Measurements from ENCODE around the gene JARID2.

DNA sequence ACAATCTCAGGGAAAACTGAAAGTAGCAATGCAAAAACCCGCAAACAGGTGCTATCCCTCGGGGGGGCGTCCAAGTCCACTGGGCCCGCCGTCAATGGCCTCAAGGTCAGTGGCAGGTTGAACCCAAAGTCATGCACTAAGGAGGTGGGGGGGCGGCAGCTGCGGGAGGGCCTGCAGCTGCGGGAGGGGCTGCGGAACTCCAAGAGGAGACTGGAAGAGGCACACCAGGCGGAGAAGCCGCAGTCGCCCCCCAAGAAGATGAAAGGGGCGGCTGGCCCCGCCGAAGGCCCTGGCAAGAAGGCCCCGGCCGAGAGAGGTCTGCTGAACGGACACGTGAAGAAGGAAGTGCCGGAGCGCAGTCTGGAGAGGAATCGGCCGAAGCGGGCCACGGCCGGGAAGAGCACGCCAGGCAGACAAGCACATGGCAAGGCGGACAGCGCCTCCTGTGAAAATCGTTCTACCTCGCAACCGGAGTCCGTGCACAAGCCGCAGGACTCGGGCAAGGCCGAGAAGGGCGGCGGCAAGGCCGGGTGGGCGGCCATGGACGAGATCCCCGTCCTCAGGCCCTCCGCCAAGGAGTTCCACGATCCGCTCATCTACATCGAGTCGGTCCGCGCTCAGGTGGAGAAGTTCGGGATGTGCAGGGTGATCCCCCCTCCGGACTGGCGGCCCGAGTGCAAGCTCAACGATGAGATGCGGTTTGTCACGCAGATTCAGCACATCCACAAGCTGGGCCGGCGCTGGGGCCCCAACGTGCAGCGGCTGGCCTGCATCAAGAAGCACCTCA is 250.7 kb downstream of the JARID2 start:
- TF ChIP-seq, protein P1, sequence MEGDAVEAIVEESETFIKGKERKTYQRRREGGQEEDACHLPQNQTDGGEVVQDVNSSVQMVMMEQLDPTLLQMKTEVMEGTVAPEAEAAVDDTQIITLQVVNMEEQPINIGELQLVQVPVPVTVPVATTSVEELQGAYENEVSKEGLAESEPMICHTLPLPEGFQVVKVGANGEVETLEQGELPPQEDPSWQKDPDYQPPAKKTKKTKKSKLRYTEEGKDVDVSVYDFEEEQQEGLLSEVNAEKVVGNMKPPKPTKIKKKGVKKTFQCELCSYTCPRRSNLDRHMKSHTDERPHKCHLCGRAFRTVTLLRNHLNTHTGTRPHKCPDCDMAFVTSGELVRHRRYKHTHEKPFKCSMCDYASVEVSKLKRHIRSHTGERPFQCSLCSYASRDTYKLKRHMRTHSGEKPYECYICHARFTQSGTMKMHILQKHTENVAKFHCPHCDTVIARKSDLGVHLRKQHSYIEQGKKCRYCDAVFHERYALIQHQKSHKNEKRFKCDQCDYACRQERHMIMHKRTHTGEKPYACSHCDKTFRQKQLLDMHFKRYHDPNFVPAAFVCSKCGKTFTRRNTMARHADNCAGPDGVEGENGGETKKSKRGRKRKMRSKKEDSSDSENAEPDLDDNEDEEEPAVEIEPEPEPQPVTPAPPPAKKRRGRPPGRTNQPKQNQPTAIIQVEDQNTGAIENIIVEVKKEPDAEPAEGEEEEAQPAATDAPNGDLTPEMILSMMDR (conservative IDR thresholded peaks at IDR 0.05; ENCODE audit: low read length), result no peak
- no peak for TF ChIP-seq EZH2phosphoT487 (IDR thresholded peaks at IDR 0.05; ENCODE audit: borderline replicate concordance, low read depth, low read length)
